HCT116 (cell line): Measurements from ENCODE around the gene EDEM1. TPM values are rescaled to one million over a fixed set of nuclear protein-coding genes. Genes with fewer than 3 reads are reported as not detected.

Source experiments
- ATAC-seq: fragments of 200-7000 bp; cut with Tn5 transposase; 2 replicates; pipeline ENCODE4 v1.9.1; 2020; ENCODE audit warnings: mild to moderate bottlenecking, moderate library complexity
- BruUV-seq: library from RNA; stranded (reverse); fragments of 400-500 nt; replicated peaks from 2 replicates; lab custom pipeline; 2021; lab: Mats Ljungman, UMichigan
- CTCF ChIA-PET: fragments of 300-600 bp; sonication (Branson Sonifier 250); formaldehyde crosslinking; loops from one replicate; lab custom pipeline; 2021; ENCODE audit warnings: antibody characterized with exemption; lab: Charles Lee
- POLR2A ChIA-PET: fragments of 300-600, 350-600 bp; sonication (Branson Sonifier 250); formaldehyde crosslinking; loops from one replicate; lab custom pipeline; 2021; ENCODE audit warnings: antibody characterized with exemption; lab: Charles Lee
- RAD21 ChIA-PET, 2 experiments: fragments of 300-600 bp; sonication (Branson Sonifier 250); formaldehyde crosslinking; loops; one replicate each; lab custom pipeline; 2023; ENCODE audit warnings: low total read pairs in 2 of 2; ENCODE audit not compliant: uncharacterized antibody in 2 of 2, unreplicated experiment in 2 of 2, low non-redundant PET in 1 of 2; lab: Charles Lee
- DNase-seq: peaks from one replicate; pipeline ENCODE4 v3.0.0-alpha.2; 2010; ENCODE audit warnings: low read depth, low spot score
- H2AFZ ChIP-seq: fragments of 200-600 bp; shearing (Covaris generic), sonication (generic); 2 replicates; pipeline ENCODE4 v1.6.1; 2017; ENCODE audit warnings: low read depth, mixed run types, mixed read lengths, antibody characterized with exemption, low read length; ENCODE audit not compliant: poor library complexity, severe bottlenecking
- H3K27ac ChIP-seq: 2 replicates; pipeline ENCODE4 v1.5.1; 2012; ENCODE audit warnings: low read depth, low read length
- H3K27me3 ChIP-seq: fragments of 200-600 bp; sonication (generic); 2 replicates; pipeline ENCODE4 v1.6.1; 2016; ENCODE audit warnings: mixed run types, low read length, mixed read lengths; ENCODE audit not compliant: insufficient read depth
- H3K36me3 ChIP-seq, 2 experiments: fragments of 200-500 bp in 1 of 2; fragments of 200-600 bp in 1 of 2; sonication (Bioruptor generic) in 1 of 2; sonication (generic) in 1 of 2; 2 replicates each; pipeline versions ENCODE4 v1.5.1 to v1.6.1; 2014 to 2016; ENCODE audit warnings: low read length in 2 of 2, inconsistent platforms in 1 of 2, mixed read lengths in 1 of 2, mixed run types in 1 of 2; ENCODE audit not compliant: insufficient read depth in 2 of 2, control insufficient read depth in 1 of 2
- H3K4me1 ChIP-seq, 2 experiments: fragments of 200-600 bp in 1 of 2; sonication (generic) in 1 of 2; 2 replicates each; pipeline versions ENCODE4 v1.5.1 to v1.6.1; 2012 to 2017; ENCODE audit warnings: low read length in 2 of 2, inconsistent platforms in 1 of 2, mild to moderate bottlenecking in 1 of 2, mixed read lengths in 1 of 2, mixed run types in 1 of 2, moderate library complexity in 1 of 2; ENCODE audit not compliant: insufficient read depth in 2 of 2, control insufficient read depth in 1 of 2
- H3K4me2 ChIP-seq: fragments of 200-600 bp; sonication (generic); 2 replicates; pipeline ENCODE4 v1.6.1; 2017; ENCODE audit warnings: mixed run types, low read length, mixed read lengths
- H3K4me3 ChIP-seq, 2 experiments: fragments of 200-600 bp in 1 of 2; sonication (generic) in 1 of 2; replicated peaks in 1 of 2; 2 replicates each; pipeline ENCODE4 v1.5.1; 2011 to 2016; ENCODE audit warnings: low read length in 2 of 2, control low read depth in 1 of 2, low read depth in 1 of 2, mild to moderate bottlenecking in 1 of 2, mixed read lengths in 1 of 2, mixed run types in 1 of 2
- H3K79me2 ChIP-seq: fragments of 200-600 bp; sonication (generic); 2 replicates; pipeline ENCODE4 v1.6.1; 2017; ENCODE audit warnings: mild to moderate bottlenecking, mixed run types, low read length, moderate library complexity, mixed read lengths; ENCODE audit not compliant: insufficient read depth
- H3K9ac ChIP-seq: fragments of 200-600 bp; sonication (generic); 2 replicates; pipeline ENCODE4 v1.6.1; 2016; ENCODE audit warnings: low read length, mixed read lengths
- H3K9me2 ChIP-seq: fragments of 200-600 bp; sonication (generic), shearing (Covaris generic); 2 replicates; pipeline ENCODE4 v1.6.1; 2017; ENCODE audit warnings: mixed run types, mild to moderate bottlenecking, moderate library complexity; ENCODE audit not compliant: insufficient read depth
- H3K9me3 ChIP-seq, 2 experiments: fragments of 200-500 bp in 1 of 2; fragments of 200-600 bp in 1 of 2; sonication (Bioruptor generic) in 1 of 2; sonication (generic) in 1 of 2; 2 replicates each; pipeline ENCODE4 v1.6.1; 2014 to 2017; ENCODE audit warnings: low read length in 2 of 2, mixed read lengths in 2 of 2, inconsistent platforms in 1 of 2, low read depth in 1 of 2, mild to moderate bottlenecking in 1 of 2, mixed run types in 1 of 2, moderate library complexity in 1 of 2; ENCODE audit not compliant: control insufficient read depth in 1 of 2, insufficient read depth in 1 of 2
- H4K20me1 ChIP-seq: fragments of 200-600 bp; sonication (generic), shearing (Covaris generic); 2 replicates; pipeline ENCODE4 v1.6.1; 2017; ENCODE audit warnings: mixed run types, mild to moderate bottlenecking, moderate library complexity; ENCODE audit not compliant: insufficient read depth
- CEBPB ChIP-seq: IDR thresholded peaks from 2 replicates; pipeline ENCODE4 v1.6.1; 2012; ENCODE audit warnings: low read depth
- JUND ChIP-seq: IDR thresholded peaks from 2 replicates; pipeline ENCODE4 v1.6.1; 2012
- POLR2A ChIP-seq: IDR thresholded peaks from 2 replicates; pipeline ENCODE4 v1.7.0; 2011; ENCODE audit warnings: borderline replicate concordance; ENCODE audit not compliant: insufficient read depth, insufficient read length; ENCODE audit errors: extremely low read depth
- RAD21 ChIP-seq: IDR thresholded peaks from 2 replicates; pipeline ENCODE4 v1.6.1; 2012; ENCODE audit warnings: low read depth, mild to moderate bottlenecking
- REST ChIP-seq: IDR thresholded peaks from 2 replicates; pipeline ENCODE4 v1.6.1; 2012; ENCODE audit warnings: low read depth
- SRF ChIP-seq: IDR thresholded peaks from 2 replicates; pipeline ENCODE4 v1.6.1; 2012; ENCODE audit warnings: low read depth
- YY1 ChIP-seq: IDR thresholded peaks from 2 replicates; pipeline ENCODE4 v1.6.1; 2011; ENCODE audit warnings: low read length, low read depth, moderate library complexity, mild to moderate bottlenecking; ENCODE audit not compliant: insufficient replicate concordance; ENCODE audit errors: extremely low read depth
- ZNF274 ChIP-seq: fragments of 200-500 bp; sonication (Bioruptor generic); IDR thresholded peaks from 2 replicates; pipeline ENCODE4 v1.6.1; 2014; ENCODE audit warnings: mild to moderate bottlenecking, low read depth, low read length, inconsistent platforms
- intact Hi-C: fragments of 100-400 bp; cut with micrococcal nuclease; formaldehyde crosslinking; loops from 2 replicates; pipeline ENCODE4 v1.10.0; 2022
- total RNA-seq: library from RNA; stranded (reverse); gene quantifications from one replicate; pipeline ENCODE4 v1.2.1, GENCODE V29; 2021; ENCODE audit not compliant: unreplicated experiment
- TF ChIP-seq, protein P1 (sequence below): IDR thresholded peaks from 2 replicates; pipeline ENCODE4 v1.6.1; 2012
- TF ChIP-seq, protein P2 (sequence below), 3 experiments: fragments of 200-600 bp in 1 of 3; sonication (generic) in 1 of 3; IDR thresholded peaks in 2 of 3; conservative IDR thresholded peaks in 1 of 3; 2 replicates each; pipeline ENCODE4 v1.5.1; 2012 to 2017; ENCODE audit warnings: low read depth in 2 of 3, low read length in 2 of 3, antibody characterized with exemption in 1 of 3, borderline replicate concordance in 1 of 3, control low read depth in 1 of 3, mild to moderate bottlenecking in 1 of 3, mixed read lengths in 1 of 3, mixed run types in 1 of 3, moderate library complexity in 1 of 3; ENCODE audit not compliant: insufficient read depth in 1 of 3

Gene EDEM1
- total RNA-seq, 1 experiment from 2014 or later: 23.7 TPM

GRCh38 chr3:5160940-5161858 lies 26.3 kb upstream of the EDEM1 start:
- H3K27me3 ChIP-seq: no peaks in the 10 kb centered on the region
- no peaks in the 10 kb centered on the region for H3K9me3 ChIP-seq
- peaks cover 92% of the 10 kb centered on the region for H3K79me2 ChIP-seq
- peak overlapping the region; percentile 64 for H3K4me2 ChIP-seq
- H3K9me2 ChIP-seq: no peaks in the 10 kb centered on the region
- TF ChIP-seq POLR2A (no peak), SRF (no peak), REST (no peak), RAD21 (no peak), CEBPB (no peak), ZNF274 (no peak), JUND (no peak), YY1 (no peak)
- TF ChIP-seq, protein P1, sequence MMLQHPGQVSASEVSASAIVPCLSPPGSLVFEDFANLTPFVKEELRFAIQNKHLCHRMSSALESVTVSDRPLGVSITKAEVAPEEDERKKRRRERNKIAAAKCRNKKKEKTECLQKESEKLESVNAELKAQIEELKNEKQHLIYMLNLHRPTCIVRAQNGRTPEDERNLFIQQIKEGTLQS: no peak
- TF ChIP-seq, protein P2, sequence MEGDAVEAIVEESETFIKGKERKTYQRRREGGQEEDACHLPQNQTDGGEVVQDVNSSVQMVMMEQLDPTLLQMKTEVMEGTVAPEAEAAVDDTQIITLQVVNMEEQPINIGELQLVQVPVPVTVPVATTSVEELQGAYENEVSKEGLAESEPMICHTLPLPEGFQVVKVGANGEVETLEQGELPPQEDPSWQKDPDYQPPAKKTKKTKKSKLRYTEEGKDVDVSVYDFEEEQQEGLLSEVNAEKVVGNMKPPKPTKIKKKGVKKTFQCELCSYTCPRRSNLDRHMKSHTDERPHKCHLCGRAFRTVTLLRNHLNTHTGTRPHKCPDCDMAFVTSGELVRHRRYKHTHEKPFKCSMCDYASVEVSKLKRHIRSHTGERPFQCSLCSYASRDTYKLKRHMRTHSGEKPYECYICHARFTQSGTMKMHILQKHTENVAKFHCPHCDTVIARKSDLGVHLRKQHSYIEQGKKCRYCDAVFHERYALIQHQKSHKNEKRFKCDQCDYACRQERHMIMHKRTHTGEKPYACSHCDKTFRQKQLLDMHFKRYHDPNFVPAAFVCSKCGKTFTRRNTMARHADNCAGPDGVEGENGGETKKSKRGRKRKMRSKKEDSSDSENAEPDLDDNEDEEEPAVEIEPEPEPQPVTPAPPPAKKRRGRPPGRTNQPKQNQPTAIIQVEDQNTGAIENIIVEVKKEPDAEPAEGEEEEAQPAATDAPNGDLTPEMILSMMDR (IDR thresholded peaks at IDR 0.05 in 2 of 3, conservative IDR thresholded peaks at IDR 0.05 in 1 of 3; ENCODE audit: borderline replicate concordance in 1 of 3, insufficient read depth in 1 of 3, low read depth in 2 of 3, low read length in 2 of 3): no peak
- peak overlapping the region; percentile 25; the same call in 1 of the 2 replicates for H3K27ac ChIP-seq
- ChIA-PET POLR2A (interaction anchor here (0.5 kb wide), 1 partner anchor 198 kb away, joined by 7 read pairs; no protein-coding TSS in a partner anchor), RAD21 (no interaction called here), CTCF (no interaction called here)
- ATAC-seq: peak; percentile 43
- intact Hi-C loops: no loop called here
- H3K9ac ChIP-seq: no peak overlapping the region
- H3K4me3 ChIP-seq: no peak overlapping the region
- no peak overlapping the region for H2AFZ ChIP-seq
- BruUV-seq: no TSS peak
- peak; percentile 1 for DNase-seq
- no peaks in the 10 kb centered on the region for H3K36me3 ChIP-seq
- H3K4me1 ChIP-seq: peaks cover 36 to 42% of the 10 kb centered on the region in 2 experiments
- H4K20me1 ChIP-seq: peaks cover 21% of the 10 kb centered on the region; the same call in 1 of the 2 replicates
